Stimulated activated CD4-positive, alpha-beta T cell treated with anti-CD3 and anti-CD28 coated beads, Interleukin-1b, Interleukin-23, amount 100 ng/mL, for 1 hour (primary cell): ENCODE results near the gene TSG101.

Source experiments
- DNase-seq, 2 donors: peaks; one replicate each; pipeline ENCODE4 v3.0.0-alpha.2; 2020; ENCODE audit warnings: low read depth in 2 of 2

The TSG101 gene

DNA sequence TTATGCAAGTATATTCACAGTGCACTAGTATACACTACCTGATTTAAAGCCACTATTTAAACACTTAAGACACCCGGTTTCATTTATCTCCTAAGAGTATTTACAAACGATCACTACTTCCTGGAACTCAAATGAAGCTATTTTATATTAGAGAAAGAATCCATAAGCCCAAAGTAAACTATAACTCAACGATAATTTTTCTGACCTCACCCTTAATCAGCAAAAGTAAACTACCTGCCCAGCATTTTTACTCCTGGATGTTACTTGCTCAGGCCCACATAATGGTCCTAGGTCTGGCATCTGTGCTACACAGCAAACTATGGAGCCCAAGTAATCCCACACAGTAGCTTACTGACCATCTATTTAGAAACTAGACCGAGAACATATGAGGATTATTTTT lies 33.4 kb downstream of the TSG101 start:
- DNase-seq = no peak

GRCh38 chr11:18492888-18493287 lies 33.9 kb downstream of the TSG101 start:
- DNase-seq = no peak

GRCh38 chr11:18491924-18492323 lies 34.8 kb downstream of the TSG101 start:
- DNase-seq = no peak

- DNase-seq = no peak
These were observed 35.8 kb downstream of the TSG101 start for GRCh38 chr11:18490736-18491485.

- DNase-seq = no peak
These were observed 36.4 kb downstream of the TSG101 start for GRCh38 chr11:18490319-18490718.

- DNase-seq = no peak
These were observed 40.7 kb downstream of the TSG101 start for GRCh38 chr11:18485913-18486528.

GRCh38 chr11:18479063-18479462 lies 47.7 kb downstream of the TSG101 start:
- DNase-seq = no peak

GRCh38 chr11:18472587-18472986 lies 54.2 kb downstream of the TSG101 start:
- DNase-seq = no peak

DNA sequence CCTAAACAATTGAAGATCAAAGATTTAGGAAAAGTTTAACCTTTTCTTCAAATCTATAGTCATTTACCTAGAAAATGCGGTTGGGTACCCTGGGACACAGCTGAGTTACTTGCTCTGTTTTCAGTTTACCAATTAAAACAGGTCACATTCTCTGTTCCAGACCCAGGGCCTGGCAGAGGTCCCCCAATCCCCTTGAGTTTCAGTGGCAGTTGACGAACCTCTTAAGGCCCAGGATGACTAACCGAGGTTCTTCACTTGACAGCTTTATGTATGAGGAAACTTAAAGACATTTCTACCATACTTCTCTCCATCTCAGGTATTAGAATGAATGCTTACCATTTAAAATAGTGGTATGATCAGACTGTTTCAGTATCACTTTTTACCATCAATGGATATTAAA lies 54.7 kb downstream of the TSG101 start:
- DNase-seq = no peak

DNA sequence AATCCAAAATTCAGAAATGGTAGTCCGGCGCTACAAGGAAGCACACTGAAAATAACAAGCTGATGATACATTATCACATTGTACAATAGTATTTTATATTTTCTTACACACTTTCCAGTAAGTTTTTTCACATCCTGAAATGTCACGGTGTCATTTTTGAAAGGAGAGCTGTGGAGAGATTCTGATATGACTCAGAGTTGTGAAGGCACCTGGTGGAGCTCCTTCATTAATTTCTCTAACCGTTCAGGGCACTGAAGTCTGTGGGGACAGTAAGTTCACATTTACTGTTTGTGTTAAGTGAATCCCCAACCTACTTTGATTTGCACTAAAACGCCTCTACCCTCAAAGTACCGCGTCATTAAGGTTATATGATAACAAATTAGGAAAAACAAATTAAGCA lies 57.8 kb downstream of the TSG101 start:
- DNase-seq = no peak

- no peak for DNase-seq
These were observed 58.7 kb downstream of the TSG101 start for GRCh38 chr11:18468059-18468458.

GRCh38 chr11:18466402-18466801 lies 60.3 kb downstream of the TSG101 start:
- DNase-seq = no peak

DNA sequence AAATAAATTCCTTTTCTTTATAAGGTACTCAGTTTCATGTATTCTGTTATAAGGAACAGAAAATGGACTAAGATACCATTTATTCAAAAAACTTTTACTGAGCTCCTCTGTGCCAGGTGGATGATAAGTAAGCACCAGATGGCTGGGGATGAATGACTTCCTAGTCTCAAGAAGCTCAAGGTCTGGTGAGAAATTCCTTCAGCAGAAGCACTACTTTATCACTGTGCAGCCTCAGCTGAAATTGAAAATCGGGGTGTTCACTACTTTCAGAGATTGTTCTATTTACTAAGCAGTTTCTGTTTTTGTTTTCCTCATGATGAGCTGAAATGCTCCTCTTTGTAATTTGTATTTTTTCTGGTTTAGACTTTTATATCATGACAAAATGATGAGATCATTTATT lies 63.3 kb downstream of the TSG101 start:
- DNase-seq = no peak

DNA sequence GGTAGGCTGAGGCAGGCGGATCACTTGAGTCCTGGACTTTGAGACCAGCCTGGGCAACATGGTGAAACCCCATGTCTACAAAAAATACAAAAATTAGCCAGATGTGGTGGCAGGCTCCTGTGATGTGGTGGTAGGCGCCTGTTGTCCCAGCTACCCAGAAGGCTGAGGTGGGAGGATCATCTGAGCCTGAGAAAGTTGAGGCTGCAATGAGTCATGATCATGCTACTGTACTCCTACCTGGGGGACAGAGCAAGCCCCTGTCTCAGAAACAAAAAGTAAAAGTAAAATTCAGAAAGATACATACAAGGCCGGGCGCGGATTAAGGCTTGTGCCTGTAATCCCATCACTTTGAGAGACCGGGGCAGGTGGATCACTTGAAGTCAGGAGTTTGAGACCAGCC lies 64.8 kb downstream of the TSG101 start:
- DNase-seq = no peak

- no peak for DNase-seq
These were observed 67.1 kb downstream of the TSG101 start for GRCh38 chr11:18459634-18460033.

DNA sequence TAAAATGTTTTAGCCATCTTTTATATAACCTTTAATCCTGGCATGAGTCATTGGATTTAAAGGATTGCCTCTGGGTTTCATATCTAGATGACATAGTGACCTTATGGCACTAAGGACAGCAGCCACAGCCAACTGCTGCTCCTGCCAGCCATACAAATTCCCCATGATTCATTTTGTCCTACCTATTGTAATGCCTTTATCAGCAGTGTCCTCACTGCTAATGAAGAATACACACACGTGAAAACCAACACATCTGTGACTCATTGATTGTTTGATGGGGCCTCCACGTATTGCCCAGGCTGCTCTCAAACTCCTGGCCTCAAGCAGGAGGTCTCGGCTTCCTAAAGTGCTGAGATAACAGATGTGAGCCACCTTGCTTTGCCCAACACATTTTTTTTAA lies 69.3 kb downstream of the TSG101 start:
- no peak for DNase-seq

- no peak for DNase-seq
These were observed 70.9 kb downstream of the TSG101 start, which contains the start of gene LDHAL6A for GRCh38 chr11:18455686-18456372. Gene LDHAL6A (plus strand): TSS chr11:18455856. CDS start chr11:18456681, 825 bp downstream.

DNA sequence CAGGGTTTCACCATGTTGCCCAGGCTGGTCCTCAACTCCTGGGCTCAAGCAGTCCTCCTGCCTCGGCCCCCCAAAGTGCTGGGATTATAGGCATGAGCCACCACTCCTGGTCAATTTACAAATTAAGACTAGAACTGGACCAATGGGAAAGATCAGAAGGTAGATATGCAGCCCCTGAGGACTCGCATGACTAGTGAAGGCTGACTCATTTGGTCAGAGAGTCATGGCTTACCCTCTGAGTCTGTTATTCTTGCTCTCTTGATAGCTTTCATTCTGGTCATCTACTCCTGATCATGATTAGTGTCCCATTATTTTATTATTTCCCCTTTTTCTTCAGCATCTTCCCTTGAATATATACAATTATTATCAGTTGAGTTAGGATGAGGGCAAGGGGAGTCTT lies 73.8 kb downstream of the TSG101 start:
- DNase-seq = no peak

GRCh38 chr11:18449251-18449650 lies 77.5 kb downstream of the TSG101 start:
- no peak for DNase-seq

- DNase-seq = no peak
These were observed 88.1 kb downstream of the TSG101 start for GRCh38 chr11:18438691-18439090.
